SK-N-SH treated with all-trans-retinoic acid at 6 μM for 48 hours (cell line): Measurements from ENCODE around the gene TAF3.
"Not testable (repeated sequence)": the region's sequence is repeated elsewhere in the genome, so short reads cannot be mapped to it uniquely, and the experiment has no call there.

Experiments used
- ATAC-seq: fragments of 200-7000 bp; cut with Tn5 transposase; 3 replicates; pipeline ENCODE4 v1.9.1; 2020; ENCODE audit warnings: mild to moderate bottlenecking, moderate library complexity
- ARNTL ChIP-seq: fragments of 450-650 bp; formaldehyde crosslinking; IDR thresholded peaks from 2 replicates; pipeline ENCODE4 v1.5.0; 2020; ENCODE audit warnings: low read depth, mild to moderate bottlenecking, moderate library complexity, borderline replicate concordance
- BACH2 ChIP-seq: fragments of 250-450 bp; sonication (Bioruptor Pico); IDR thresholded peaks from 2 replicates; pipeline ENCODE4 v1.9.0; 2021; ENCODE audit warnings: mild to moderate bottlenecking, borderline replicate concordance
- CSDC2 ChIP-seq: fragments of 250-450 bp; sonication (Bioruptor Pico); IDR thresholded peaks from 2 replicates; pipeline ENCODE4 v1.5.0; 2020; ENCODE audit warnings: mild to moderate bottlenecking, moderate library complexity
- ESRRG ChIP-seq: fragments of 250-450 bp; sonication (Bioruptor Pico); IDR thresholded peaks from 2 replicates; pipeline ENCODE4 v1.6.1; 2021; ENCODE audit warnings: mild to moderate bottlenecking
- GLIS3 ChIP-seq: fragments of 250-450 bp; sonication (Bioruptor Pico); IDR thresholded peaks from 2 replicates; pipeline ENCODE4 v1.5.0; 2020; ENCODE audit warnings: mild to moderate bottlenecking, moderate library complexity
- ISL1 ChIP-seq: fragments of 250-450 bp; sonication (Bioruptor Pico); IDR thresholded peaks from 2 replicates; pipeline ENCODE4 v2.1.2; 2022; ENCODE audit warnings: mild to moderate bottlenecking, moderate library complexity
- OSR1 ChIP-seq: fragments of 250-450 bp; sonication (Bioruptor Pico); IDR thresholded peaks from 2 replicates; pipeline ENCODE4 v1.8.0; 2022; ENCODE audit warnings: moderate library complexity, mild to moderate bottlenecking, inconsistent platforms
- PATZ1 ChIP-seq: fragments of 250-450 bp; sonication (Bioruptor Pico); IDR thresholded peaks from 2 replicates; pipeline ENCODE4 v1.8.0; 2020; ENCODE audit warnings: mild to moderate bottlenecking, moderate library complexity, borderline replicate concordance
- POU6F1 ChIP-seq: fragments of 250-450 bp; sonication (Bioruptor Pico); IDR thresholded peaks from 2 replicates; pipeline ENCODE4 v1.8.0; 2021; ENCODE audit warnings: low read depth, mild to moderate bottlenecking, moderate library complexity, borderline replicate concordance
- RARB ChIP-seq: fragments of 250-450 bp; sonication (Bioruptor Pico); IDR thresholded peaks from 2 replicates; pipeline ENCODE4 v1.8.0; 2021; ENCODE audit warnings: mild to moderate bottlenecking, moderate library complexity
- SNAI2 ChIP-seq: fragments of 250-450 bp; sonication (Bioruptor Pico); IDR thresholded peaks from 2 replicates; pipeline ENCODE4 v1.5.0; 2020; ENCODE audit warnings: mild to moderate bottlenecking, moderate library complexity
- TOX ChIP-seq: fragments of 250-450 bp; sonication (Bioruptor Pico); IDR thresholded peaks from 2 replicates; pipeline ENCODE4 v1.8.0; 2021; ENCODE audit warnings: mild to moderate bottlenecking, moderate library complexity, borderline replicate concordance
- ZC3H10 ChIP-seq: fragments of 250-450 bp; sonication (Bioruptor Pico); IDR thresholded peaks from 2 replicates; pipeline ENCODE4 v1.5.1; 2021; ENCODE audit warnings: mild to moderate bottlenecking, moderate library complexity
- ZFP3 ChIP-seq: fragments of 250-450 bp; sonication (Bioruptor Pico); IDR thresholded peaks from 2 replicates; pipeline ENCODE4 v1.5.0; 2020; ENCODE audit warnings: mild to moderate bottlenecking, moderate library complexity
- ZFP30 ChIP-seq: fragments of 450-650 bp; formaldehyde crosslinking; IDR thresholded peaks from 2 replicates; pipeline ENCODE4 v1.5.0; 2022; ENCODE audit warnings: mild to moderate bottlenecking, moderate library complexity
- ZNF565 ChIP-seq: fragments of 450-650 bp; formaldehyde crosslinking; conservative IDR thresholded peaks from 2 replicates; pipeline ENCODE4 v1.5.0; 2020; ENCODE audit warnings: low read depth, mild to moderate bottlenecking, moderate library complexity
- ZNF70 ChIP-seq: fragments of 450-650 bp; formaldehyde crosslinking; IDR thresholded peaks from 2 replicates; pipeline ENCODE4 v1.5.0; 2020; ENCODE audit warnings: mild to moderate bottlenecking, moderate library complexity
- ZNF8 ChIP-seq: fragments of 450-650 bp; formaldehyde crosslinking; IDR thresholded peaks from 2 replicates; pipeline ENCODE4 v1.5.0; 2020; ENCODE audit warnings: mild to moderate bottlenecking, moderate library complexity
- TF ChIP-seq, protein P1 (sequence below): fragments of 250-450 bp; sonication (Bioruptor Pico); IDR thresholded peaks from 2 replicates; pipeline ENCODE4 v1.5.0; 2020; ENCODE audit warnings: mild to moderate bottlenecking, moderate library complexity
- TF ChIP-seq, protein P2 (sequence below): fragments of 250-450 bp; sonication (Bioruptor Pico); IDR thresholded peaks from 2 replicates; pipeline ENCODE4 v1.5.1; 2020; ENCODE audit warnings: low read depth, mild to moderate bottlenecking, moderate library complexity
- TF ChIP-seq, protein P3 (sequence below): fragments of 250-450 bp; sonication (Bioruptor Pico); IDR thresholded peaks from 2 replicates; pipeline ENCODE4 v1.5.1; 2021; ENCODE audit warnings: mild to moderate bottlenecking, moderate library complexity

The TAF3 gene

DNA sequence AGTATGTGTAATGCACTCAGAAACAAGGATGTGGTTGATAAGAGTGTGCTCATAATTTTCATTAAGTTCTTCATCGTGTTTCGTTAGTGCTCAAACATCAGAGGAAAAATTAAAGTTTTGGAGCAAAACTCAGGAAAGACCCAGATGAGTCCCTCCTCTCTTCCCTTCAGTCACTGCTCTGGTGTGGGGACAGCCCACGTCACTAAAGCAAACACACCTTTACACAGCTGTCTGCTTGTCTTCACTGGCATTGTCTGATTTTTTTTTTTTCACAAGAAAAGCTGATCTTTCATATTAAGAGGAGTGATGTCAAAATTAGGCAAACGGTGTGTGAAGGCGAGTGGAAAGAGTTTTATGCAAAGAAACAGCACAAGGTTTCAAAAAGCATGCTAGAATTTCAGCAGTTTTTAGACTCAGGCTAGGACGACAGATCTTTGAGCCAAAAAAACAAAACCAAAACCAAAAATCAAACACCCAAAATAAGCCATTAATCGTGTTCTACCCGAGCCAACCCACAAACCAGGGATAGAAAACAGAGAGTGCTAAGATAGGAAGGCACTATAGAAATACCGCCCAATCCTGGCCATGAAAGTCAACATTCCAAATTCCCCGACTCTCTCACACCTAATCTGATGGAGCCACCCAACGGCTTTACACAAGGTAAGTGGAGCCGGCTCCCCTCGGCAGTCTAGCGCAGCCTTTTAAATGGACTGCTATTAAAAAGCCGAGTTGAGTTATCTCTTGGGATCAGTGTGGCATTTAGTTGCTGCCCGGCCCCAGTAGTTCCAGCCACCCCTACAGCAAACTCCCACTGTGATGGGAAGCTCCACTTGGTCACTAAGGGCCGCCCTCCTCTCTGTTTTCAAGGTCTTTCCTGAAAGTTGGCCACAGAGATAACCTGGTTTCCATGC is 208.3 kb downstream of the TAF3 start:
- no peak for ATAC-seq
- no peak for TF ChIP-seq ZNF565 (CRISPR knock-in tag)
- TF ChIP-seq OSR1 (CRISPR knock-in tag) = no peak
- TF ChIP-seq, protein P1, sequence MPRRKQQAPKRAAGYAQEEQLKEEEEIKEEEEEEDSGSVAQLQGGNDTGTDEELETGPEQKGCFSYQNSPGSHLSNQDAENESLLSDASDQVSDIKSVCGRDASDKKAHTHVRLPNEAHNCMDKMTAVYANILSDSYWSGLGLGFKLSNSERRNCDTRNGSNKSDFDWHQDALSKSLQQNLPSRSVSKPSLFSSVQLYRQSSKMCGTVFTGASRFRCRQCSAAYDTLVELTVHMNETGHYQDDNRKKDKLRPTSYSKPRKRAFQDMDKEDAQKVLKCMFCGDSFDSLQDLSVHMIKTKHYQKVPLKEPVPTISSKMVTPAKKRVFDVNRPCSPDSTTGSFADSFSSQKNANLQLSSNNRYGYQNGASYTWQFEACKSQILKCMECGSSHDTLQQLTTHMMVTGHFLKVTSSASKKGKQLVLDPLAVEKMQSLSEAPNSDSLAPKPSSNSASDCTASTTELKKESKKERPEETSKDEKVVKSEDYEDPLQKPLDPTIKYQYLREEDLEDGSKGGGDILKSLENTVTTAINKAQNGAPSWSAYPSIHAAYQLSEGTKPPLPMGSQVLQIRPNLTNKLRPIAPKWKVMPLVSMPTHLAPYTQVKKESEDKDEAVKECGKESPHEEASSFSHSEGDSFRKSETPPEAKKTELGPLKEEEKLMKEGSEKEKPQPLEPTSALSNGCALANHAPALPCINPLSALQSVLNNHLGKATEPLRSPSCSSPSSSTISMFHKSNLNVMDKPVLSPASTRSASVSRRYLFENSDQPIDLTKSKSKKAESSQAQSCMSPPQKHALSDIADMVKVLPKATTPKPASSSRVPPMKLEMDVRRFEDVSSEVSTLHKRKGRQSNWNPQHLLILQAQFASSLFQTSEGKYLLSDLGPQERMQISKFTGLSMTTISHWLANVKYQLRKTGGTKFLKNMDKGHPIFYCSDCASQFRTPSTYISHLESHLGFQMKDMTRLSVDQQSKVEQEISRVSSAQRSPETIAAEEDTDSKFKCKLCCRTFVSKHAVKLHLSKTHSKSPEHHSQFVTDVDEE (CRISPR knock-in tag) = no peak
- TF ChIP-seq BACH2 (CRISPR knock-in tag) = no peak
- no peak for TF ChIP-seq ZNF70
- TF ChIP-seq RARB (CRISPR knock-in tag) = no peak
- no peak for TF ChIP-seq SNAI2
- TF ChIP-seq ARNTL (CRISPR knock-in tag) = no peak
- TF ChIP-seq ESRRG = no peak
- no peak for TF ChIP-seq ISL1
- TF ChIP-seq POU6F1 (CRISPR knock-in tag) = no peak
- no peak for TF ChIP-seq ZFP30 (CRISPR knock-in tag)

GRCh38 chr10:8031211-8031610 is 212.9 kb downstream of the TAF3 start:
- ATAC-seq = not testable (repeated sequence)

GRCh38 chr10:8032558-8032957 is 214.3 kb downstream of the TAF3 start:
- TF ChIP-seq ZFP3 (CRISPR knock-in tag) (no peak), ESRRG (no peak), POU6F1 (CRISPR knock-in tag) (no peak), RARB (CRISPR knock-in tag) (no peak), ZC3H10 (CRISPR knock-in tag) (no peak), ZNF8 (CRISPR knock-in tag) (no peak), ZFP30 (CRISPR knock-in tag) (no peak), SNAI2 (no peak), ISL1 (no peak), GLIS3 (CRISPR knock-in tag) (no peak), ZNF70 (no peak), CSDC2 (CRISPR knock-in tag) (no peak), OSR1 (CRISPR knock-in tag) (no peak), TOX (no peak), PATZ1 (CRISPR knock-in tag) (no peak)
- TF ChIP-seq, protein P2, sequence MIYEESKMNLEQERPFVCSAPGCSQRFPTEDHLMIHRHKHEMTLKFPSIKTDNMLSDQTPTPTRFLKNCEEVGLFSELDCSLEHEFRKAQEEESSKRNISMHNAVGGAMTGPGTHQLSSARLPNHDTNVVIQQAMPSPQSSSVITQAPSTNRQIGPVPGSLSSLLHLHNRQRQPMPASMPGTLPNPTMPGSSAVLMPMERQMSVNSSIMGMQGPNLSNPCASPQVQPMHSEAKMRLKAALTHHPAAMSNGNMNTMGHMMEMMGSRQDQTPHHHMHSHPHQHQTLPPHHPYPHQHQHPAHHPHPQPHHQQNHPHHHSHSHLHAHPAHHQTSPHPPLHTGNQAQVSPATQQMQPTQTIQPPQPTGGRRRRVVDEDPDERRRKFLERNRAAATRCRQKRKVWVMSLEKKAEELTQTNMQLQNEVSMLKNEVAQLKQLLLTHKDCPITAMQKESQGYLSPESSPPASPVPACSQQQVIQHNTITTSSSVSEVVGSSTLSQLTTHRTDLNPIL = no peak
- TF ChIP-seq, protein P3, sequence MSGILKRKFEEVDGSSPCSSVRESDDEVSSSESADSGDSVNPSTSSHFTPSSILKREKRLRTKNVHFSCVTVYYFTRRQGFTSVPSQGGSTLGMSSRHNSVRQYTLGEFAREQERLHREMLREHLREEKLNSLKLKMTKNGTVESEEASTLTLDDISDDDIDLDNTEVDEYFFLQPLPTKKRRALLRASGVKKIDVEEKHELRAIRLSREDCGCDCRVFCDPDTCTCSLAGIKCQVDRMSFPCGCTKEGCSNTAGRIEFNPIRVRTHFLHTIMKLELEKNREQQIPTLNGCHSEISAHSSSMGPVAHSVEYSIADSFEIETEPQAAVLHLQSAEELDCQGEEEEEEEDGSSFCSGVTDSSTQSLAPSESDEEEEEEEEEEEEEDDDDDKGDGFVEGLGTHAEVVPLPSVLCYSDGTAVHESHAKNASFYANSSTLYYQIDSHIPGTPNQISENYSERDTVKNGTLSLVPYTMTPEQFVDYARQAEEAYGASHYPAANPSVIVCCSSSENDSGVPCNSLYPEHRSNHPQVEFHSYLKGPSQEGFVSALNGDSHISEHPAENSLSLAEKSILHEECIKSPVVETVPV = no peak
- TF ChIP-seq, all 23 proteins: peak for 0
- no peak for ATAC-seq
